K562 (cell line): ENCODE measurements around the gene PPDPF. TPM values are rescaled to one million over a fixed set of nuclear protein-coding genes. Genes with fewer than 3 reads are reported as not detected.

ENCODE experiments used
- BCOR ChIP-seq: fragments of 450-650 bp; IDR thresholded peaks from 2 replicates; pipeline ENCODE4 v1.6.1; 2016
- CHD2 ChIP-seq: IDR thresholded peaks from 2 replicates; pipeline ENCODE4 v1.6.1; 2011; ENCODE audit warnings: low read depth, low read length
- CTBP1 ChIP-seq: fragments of 450-650 bp; IDR thresholded peaks from 2 replicates; pipeline ENCODE4 v1.6.1; 2016; ENCODE audit warnings: borderline replicate concordance
- CXXC5 ChIP-seq: fragments of 250-450 bp; sonication (Bioruptor Pico); IDR thresholded peaks from 2 replicates; pipeline ENCODE4 v1.8.0; 2022; ENCODE audit warnings: inconsistent platforms, mild to moderate bottlenecking, moderate library complexity
- GTF2E2 ChIP-seq: fragments of 200-800 bp; sonication (Bioruptor generic); IDR thresholded peaks from 2 replicates; pipeline ENCODE4 v1.6.1; 2016; ENCODE audit warnings: missing genetic modification characterization, missing compliant biosample characterization
- HDAC1 ChIP-seq, 2 experiments: fragments of 450-650 bp; IDR thresholded peaks; 2 replicates each; pipeline ENCODE4 v1.6.1; 2016 to 2017; ENCODE audit warnings: inconsistent platforms in 1 of 2, mild to moderate bottlenecking in 1 of 2, moderate library complexity in 1 of 2
- HMGN3 ChIP-seq: IDR thresholded peaks from 2 replicates; pipeline ENCODE4 v1.6.1; 2011; ENCODE audit warnings: borderline replicate concordance, low read depth, mild to moderate bottlenecking, mixed read lengths, low read length; ENCODE audit not compliant: insufficient read length; ENCODE audit errors: extremely low read depth
- LCOR ChIP-seq: sonication (generic); formaldehyde crosslinking; IDR thresholded peaks from 2 replicates; pipeline ENCODE4 v1.8.0; 2022; ENCODE audit warnings: mild to moderate bottlenecking, missing genetic modification reagents
- MAZ ChIP-seq, 2 experiments: fragments of 450-650 bp in 1 of 2; sonication (generic) in 1 of 2; formaldehyde crosslinking; IDR thresholded peaks in 1 of 2; conservative IDR thresholded peaks in 1 of 2; 2 replicates each; pipeline versions ENCODE4 v1.4.0 to v1.5.0; 2020; ENCODE audit warnings: mild to moderate bottlenecking in 1 of 2, missing genetic modification reagents in 1 of 2
- NEUROD1 ChIP-seq: fragments of 150-350 bp; IDR thresholded peaks from 2 replicates; pipeline ENCODE4 v1.6.1; 2014; ENCODE audit warnings: borderline replicate concordance, low read length, low read depth; ENCODE audit not compliant: partially characterized antibody
- SAFB ChIP-seq: fragments of 200-400 bp; formaldehyde crosslinking; IDR thresholded peaks from 2 replicates; pipeline ENCODE4 v1.6.1; 2017; ENCODE audit warnings: low read depth, low read length, borderline replicate concordance
- TARDBP ChIP-seq: fragments of 450-650 bp; IDR thresholded peaks from 2 replicates; pipeline ENCODE4 v1.6.1; 2016
- TBP ChIP-seq: optimal IDR thresholded peaks from 2 replicates; pipeline ENCODE3; 2011; ENCODE audit warnings: low read depth, low read length, improper control_type of control experiment
- TFAP4 ChIP-seq: sonication (generic); formaldehyde crosslinking; IDR thresholded peaks from 2 replicates; pipeline ENCODE4 v1.8.0; 2022; ENCODE audit warnings: missing genetic modification reagents, mild to moderate bottlenecking, moderate library complexity, borderline replicate concordance
- U2AF2 ChIP-seq: fragments of 200-400 bp; formaldehyde crosslinking; optimal IDR thresholded peaks from 2 replicates; pipeline ENCODE3; 2017; ENCODE audit warnings: low read depth, mild to moderate bottlenecking, low read length
- USF1 ChIP-seq: sonication (generic); formaldehyde crosslinking; IDR thresholded peaks from 2 replicates; pipeline ENCODE4 v1.9.0; 2022; ENCODE audit warnings: mild to moderate bottlenecking, missing genetic modification reagents
- YY1 ChIP-seq, 3 experiments: IDR thresholded peaks; 2 replicates each; pipeline ENCODE4 v1.6.1; 2011; ENCODE audit warnings: low read length in 2 of 3, mild to moderate bottlenecking in 2 of 3, moderate library complexity in 2 of 3, borderline replicate concordance in 1 of 3, control low read depth in 1 of 3, low read depth in 1 of 3; ENCODE audit not compliant: insufficient read depth in 3 of 3, insufficient replicate concordance in 2 of 3, control insufficient read depth in 1 of 3, insufficient read length in 1 of 3; ENCODE audit errors: extremely low read depth in 1 of 3
- ZNF551 ChIP-seq: fragments of 250-450 bp; sonication (Bioruptor Pico); IDR thresholded peaks from 2 replicates; pipeline ENCODE4 v1.5.0; 2021; ENCODE audit warnings: mild to moderate bottlenecking, moderate library complexity
- ZNF586 ChIP-seq: fragments of 450-650 bp; formaldehyde crosslinking; conservative IDR thresholded peaks from 2 replicates; pipeline ENCODE4 v1.4.0; 2020; ENCODE audit warnings: mild to moderate bottlenecking, moderate library complexity
- ZNF717 ChIP-seq: fragments of 250-450 bp; sonication (Bioruptor Pico); IDR thresholded peaks from 2 replicates; pipeline ENCODE4 v1.5.0; 2021
- ZNF740 ChIP-seq, 3 experiments: fragments of 200-800 bp in 1 of 3; sonication (Bioruptor generic) in 1 of 3; sonication (generic) in 1 of 3; formaldehyde crosslinking in 1 of 3; IDR thresholded peaks; 2 replicates each; pipeline versions ENCODE4 v1.6.1 to v1.8.0; 2016 to 2022; ENCODE audit warnings: mild to moderate bottlenecking in 2 of 3, missing compliant biosample characterization in 2 of 3, missing genetic modification characterization in 2 of 3, missing genetic modification reagents in 1 of 3
- polyA plus RNA-seq, 8 experiments: library from polyadenylated mRNA; depleted of rRNA in 4 of 8; stranded (reverse) in 5 of 8; unstranded in 3 of 8; fragments of >200 nt; fragmentation: Nextera tagmentation in 2 of 8; fragmentation: Illumina TruSeq in 1 of 8; extraction: Ambion mirVana in 2 of 8; extraction: Trizol in 1 of 8; gene quantifications; 2 replicates each; pipeline versions ENCODE4 v1.2.1 to v1.2.3, GENCODE V29; 2011 to 2014; ENCODE audit warnings: inconsistent platforms in 1 of 8, missing spikeins in 1 of 8
- total RNA-seq, 7 experiments: library from RNA; depleted of rRNA in 6 of 7; stranded (reverse); fragments of >200 nt in 6 of 7; fragmentation: Illumina TruSeq in 2 of 7; extraction: Trizol in 2 of 7; gene quantifications; 2 replicates each; pipeline versions ENCODE4 v1.2.1 to v1.2.3, GENCODE V29; 2011 to 2021; ENCODE audit warnings: low replicate concordance in 1 of 7

The PPDPF gene
- total and polyA plus RNA-seq, 9 of the 15 experiments (the other 6 are each of a cell fraction or from before 2014, with no cell fraction given) = 0.77 to 233 (median 10.5) TPM

- TF ChIP-seq HMGN3 = peak; percentile 26
- TF ChIP-seq ZNF717 (CRISPR knock-in tag) = no peak
- TF ChIP-seq CXXC5 (CRISPR knock-in tag) = peak; percentile 43
- no peak for TF ChIP-seq GTF2E2 (tag)
- no peak for TF ChIP-seq U2AF2
- peak in 1 of 3 experiments; percentile 57 for TF ChIP-seq YY1 (IDR thresholded peaks at IDR 0.05; ENCODE audit: borderline replicate concordance in 1 of 3, control insufficient read depth in 1 of 3, extremely low read depth in 1 of 3, insufficient read depth in 3 of 3, insufficient read length in 1 of 3, insufficient replicate concordance in 2 of 3, low read depth in 1 of 3, low read length in 2 of 3)
- TF ChIP-seq SAFB = 0 out of 2 replicates have a peak, but pooled peaks have one; percentile 32
- TF ChIP-seq BCOR = 0 out of 2 replicates have a peak, but pooled peaks have one; percentile 30
- TF ChIP-seq LCOR (CRISPR knock-in tag) = 0 out of 2 replicates have a peak, but pooled peaks have one; percentile 33
- no peak for TF ChIP-seq ZNF551 (CRISPR knock-in tag)
- TF ChIP-seq TBP = no peak
- no peak for TF ChIP-seq USF1 (CRISPR knock-in tag)
- no peak for TF ChIP-seq NEUROD1
- TF ChIP-seq ZNF740 (CRISPR knock-in tag; IDR thresholded peaks at IDR 0.05) = 0 out of 2 replicates have a peak, but pooled peaks have one; percentile 10
- no peak for TF ChIP-seq ZNF740 (tag; IDR thresholded peaks at IDR 0.05)
- TF ChIP-seq ZNF586 (CRISPR knock-in tag) = no peak
- TF ChIP-seq MAZ (CRISPR knock-in tag; conservative IDR thresholded peaks at IDR 0.05 in 1 of 2, IDR thresholded peaks at IDR 0.05 in 1 of 2) = 0 out of 4 replicates have a peak, but pooled peaks of 1 of the 2 experiments have one; percentile 27
- no peak for TF ChIP-seq CHD2
- peak; percentile 46; the same call in 1 of the 2 replicates for TF ChIP-seq TFAP4 (CRISPR knock-in tag)
- peak in 1 of 2 experiments; percentile 30; a peak in 1 of 4 replicates for TF ChIP-seq HDAC1 (IDR thresholded peaks at IDR 0.05)
- peak; percentile 35; the same call in 1 of the 2 replicates for TF ChIP-seq CTBP1
- 0 out of 2 replicates have a peak, but pooled peaks have one; percentile 49 for TF ChIP-seq TARDBP
Measured at GRCh38 chr20:63497946-63498935, 22.3 kb upstream of the PPDPF start (continued).
